Peyer's patch (tissue), 4 donors: Measurements from ENCODE around the gene ANKRD44. TPM values are rescaled to one million over a fixed set of nuclear protein-coding genes. Genes with fewer than 3 reads are reported as not detected.

Experiments
- DNase-seq, 3 donors: peaks; one replicate each; pipeline ENCODE4 v3.0.0-alpha.2; 2017 to 2019
- H3K27ac ChIP-seq, 4 donors: fragments of 200-600 bp; sonication (generic); one replicate each; pipeline ENCODE4 v1.5.1; 2016 to 2019
- H3K27me3 ChIP-seq, 2 donors: fragments of 200-600 bp; sonication (generic); one replicate each; pipeline ENCODE4 v1.5.1; 2019
- H3K36me3 ChIP-seq, 3 donors: fragments of 200-600 bp; sonication (generic); one replicate each; pipeline ENCODE4 v1.5.1; 2016 to 2019
- H3K4me1 ChIP-seq, 4 donors: fragments of 200-600 bp; sonication (generic); one replicate each; pipeline ENCODE4 v1.5.1; 2016 to 2019
- H3K4me3 ChIP-seq, 4 donors: fragments of 200-600 bp; sonication (generic); 1 replicate in 3 of 4; 2 replicates in 1 of 4; pipeline ENCODE4 v1.5.1; 2016 to 2019; ENCODE audit warnings: mild to moderate bottlenecking in 1 of 4
- H3K9me3 ChIP-seq, 4 donors: fragments of 200-600 bp; sonication (generic); one replicate each; pipeline ENCODE4 v1.5.1; 2016 to 2019; ENCODE audit warnings: mild to moderate bottlenecking in 1 of 4
- CTCF ChIP-seq, 6 experiments: fragments of 450-650 bp in 4 of 6; fragments of 200-600 bp in 2 of 6; sonication (generic) in 1 of 6; IDR thresholded peaks; one replicate each; pipeline ENCODE4 v1.5.1; 2017 to 2019; ENCODE audit warnings: antibody characterized with exemption in 6 of 6, mild to moderate bottlenecking in 3 of 6, moderate library complexity in 1 of 6
- POLR2A ChIP-seq, 2 donors: fragments of 450-650 bp; IDR thresholded peaks; one replicate each; pipeline ENCODE4 v1.5.1; 2017; ENCODE audit warnings: antibody characterized with exemption in 2 of 2, mild to moderate bottlenecking in 2 of 2, moderate library complexity in 2 of 2
- total RNA-seq, 4 donors: library from RNA; depleted of rRNA; stranded (reverse); fragments of >200 nt; gene quantifications; one replicate each; pipeline ENCODE4 v1.1.0, GENCODE V29; 2016

The ANKRD44 gene
- total RNA-seq, 4 donors from 2014 or later: 24.8 to 215 (median 32.0) TPM

GRCh38 chr2:197185676-197186075 is 124.9 kb downstream of the ANKRD44 start:
- TF ChIP-seq POLR2A (IDR thresholded peaks at IDR 0.05) (no peak), CTCF (IDR thresholded peaks at IDR 0.05) (no peak)
- Histone ChIP-seq H3K4me3 (no peak overlapping the region), H3K27ac (no peak overlapping the region), H3K9me3 (no peaks in the 10 kb centered on the region), H3K4me1 (no peaks in the 10 kb centered on the region), H3K36me3 (no peaks in the 10 kb centered on the region), H3K27me3 (no peaks in the 10 kb centered on the region)
- no peak for DNase-seq

- H3K36me3 ChIP-seq: no peaks in the 10 kb centered on the region
- no peak overlapping the region for H3K4me3 ChIP-seq
- H3K4me1 ChIP-seq: no peaks in the 10 kb centered on the region
- TF ChIP-seq POLR2A (IDR thresholded peaks at IDR 0.05): no peak
- TF ChIP-seq CTCF (IDR thresholded peaks at IDR 0.05): no peak
- DNase-seq: no peak
- H3K27ac ChIP-seq: no peak overlapping the region
- no peaks in the 10 kb centered on the region for H3K27me3 ChIP-seq
- no peaks in the 10 kb centered on the region for H3K9me3 ChIP-seq
Observed at GRCh38 chr2:197184959-197185586, 125.5 kb downstream of the ANKRD44 start.

- no peak for TF ChIP-seq CTCF (IDR thresholded peaks at IDR 0.05)
- no peak for TF ChIP-seq POLR2A (IDR thresholded peaks at IDR 0.05)
- H3K4me1 ChIP-seq: no peaks in the 10 kb centered on the region
- DNase-seq: no peak
Observed at GRCh38 chr2:197183355-197183754, 127.2 kb downstream of the ANKRD44 start.

GRCh38 chr2:197182668-197183067 is 127.9 kb downstream of the ANKRD44 start:
- Histone ChIP-seq H3K36me3 (no peaks in the 10 kb centered on the region), H3K9me3 (no peaks in the 10 kb centered on the region), H3K27ac (no peak overlapping the region), H3K4me3 (no peak overlapping the region), H3K27me3 (no peaks in the 10 kb centered on the region), H3K4me1 (no peaks in the 10 kb centered on the region)
- DNase-seq: no peak
- TF ChIP-seq CTCF (IDR thresholded peaks at IDR 0.05) (no peak), POLR2A (IDR thresholded peaks at IDR 0.05) (no peak)

More at GRCh38 chr2:197183355-197183754, 127.2 kb downstream of the ANKRD44 start:
- no peaks in the 10 kb centered on the region for H3K27me3 ChIP-seq
- no peak overlapping the region for H3K27ac ChIP-seq
- no peaks in the 10 kb centered on the region for H3K9me3 ChIP-seq
- no peak overlapping the region for H3K4me3 ChIP-seq
- H3K36me3 ChIP-seq: no peaks in the 10 kb centered on the region

GRCh38 chr2:197181491-197181890 is 129.1 kb downstream of the ANKRD44 start:
- Histone ChIP-seq H3K4me3 (no peak overlapping the region), H3K4me1 (no peaks in the 10 kb centered on the region), H3K27ac (no peak overlapping the region), H3K27me3 (no peaks in the 10 kb centered on the region), H3K9me3 (no peaks in the 10 kb centered on the region), H3K36me3 (no peaks in the 10 kb centered on the region)
- TF ChIP-seq CTCF (IDR thresholded peaks at IDR 0.05): no peak
- no peak for TF ChIP-seq POLR2A (IDR thresholded peaks at IDR 0.05)
- no peak for DNase-seq
